K562 (cell line): ENCODE results near the gene USP49. TPM values are rescaled to one million over a fixed set of nuclear protein-coding genes. Genes with fewer than 3 reads are reported as not detected.

ENCODE experiments used
- CBX2 ChIP-seq: fragments of 200-600 bp; sonication (generic); IDR thresholded peaks from one replicate; pipeline ENCODE4 v1.6.1; 2012; ENCODE audit warnings: mild to moderate bottlenecking, low read length, inconsistent platforms; ENCODE audit not compliant: insufficient read depth, poor library complexity, severe bottlenecking
- ETV6 ChIP-seq, 3 experiments: fragments of 150-350 bp in 1 of 3; sonication (generic) in 1 of 3; formaldehyde crosslinking in 1 of 3; IDR thresholded peaks; 2 replicates each; pipeline versions ENCODE4 v1.6.1 to v1.8.0; 2014 to 2022; ENCODE audit warnings: borderline replicate concordance in 2 of 3, low read depth in 2 of 3, antibody characterized with exemption in 1 of 3, low read length in 1 of 3, mild to moderate bottlenecking in 1 of 3, missing genetic modification reagents in 1 of 3
- GABPB1 ChIP-seq: sonication (generic); formaldehyde crosslinking; IDR thresholded peaks from 2 replicates; pipeline ENCODE4 v1.8.0; 2022; ENCODE audit warnings: mild to moderate bottlenecking, missing genetic modification reagents
- GATAD2B ChIP-seq: fragments of 450-650 bp; IDR thresholded peaks from 2 replicates; pipeline ENCODE4 v1.6.1; 2017; ENCODE audit warnings: mild to moderate bottlenecking, borderline replicate concordance
- SRSF9 ChIP-seq: fragments of 200-400 bp; formaldehyde crosslinking; IDR thresholded peaks from 2 replicates; pipeline ENCODE4 v1.6.1; 2017; ENCODE audit warnings: low read depth, low read length, borderline replicate concordance
- STAT5B ChIP-seq: fragments of 250-450 bp; sonication (Bioruptor Pico); IDR thresholded peaks from 2 replicates; pipeline ENCODE4 v1.8.0; 2021; ENCODE audit warnings: mild to moderate bottlenecking, inconsistent platforms
- TEAD4 ChIP-seq, 2 experiments: sonication (generic) in 1 of 2; formaldehyde crosslinking in 1 of 2; IDR thresholded peaks; 2 replicates each; pipeline versions ENCODE4 v1.6.1 to v1.8.0; 2012 to 2022; ENCODE audit warnings: borderline replicate concordance in 1 of 2, inconsistent platforms in 1 of 2, low read length in 1 of 2, mild to moderate bottlenecking in 1 of 2, missing genetic modification reagents in 1 of 2
- polyA plus RNA-seq, 8 experiments: library from polyadenylated mRNA; depleted of rRNA in 4 of 8; stranded (reverse) in 5 of 8; unstranded in 3 of 8; fragments of >200 nt; fragmentation: Nextera tagmentation in 2 of 8; fragmentation: Illumina TruSeq in 1 of 8; extraction: Ambion mirVana in 2 of 8; extraction: Trizol in 1 of 8; gene quantifications; 2 replicates each; pipeline versions ENCODE4 v1.2.1 to v1.2.3, GENCODE V29; 2011 to 2014; ENCODE audit warnings: inconsistent platforms in 1 of 8, missing spikeins in 1 of 8
- total RNA-seq, 7 experiments: library from RNA; depleted of rRNA in 6 of 7; stranded (reverse); fragments of >200 nt in 6 of 7; fragmentation: Illumina TruSeq in 2 of 7; extraction: Trizol in 2 of 7; gene quantifications; 2 replicates each; pipeline versions ENCODE4 v1.2.1 to v1.2.3, GENCODE V29; 2011 to 2021; ENCODE audit warnings: low replicate concordance in 1 of 7
- TF ChIP-seq, protein P1 (sequence below): fragments of 450-650 bp; IDR thresholded peaks from 2 replicates; pipeline ENCODE4 v1.6.1; 2016; ENCODE audit warnings: low read depth
- TF ChIP-seq, protein P2 (sequence below): IDR thresholded peaks from 2 replicates; pipeline ENCODE4 v1.6.1; 2012; ENCODE audit warnings: low read depth, low read length, improper control_type of control experiment, borderline replicate concordance
- TF ChIP-seq, protein P3 (sequence below): fragments of 250-450 bp; sonication (Bioruptor Pico); IDR thresholded peaks from 2 replicates; pipeline ENCODE4 v1.5.0; 2020; ENCODE audit warnings: mild to moderate bottlenecking, borderline replicate concordance

Gene USP49
- total and polyA plus RNA-seq, 9 of the 15 experiments (the other 6 are each of a cell fraction or from before 2014, with no cell fraction given): 1.0 to 9.9 (median 6.5) TPM

DNA sequence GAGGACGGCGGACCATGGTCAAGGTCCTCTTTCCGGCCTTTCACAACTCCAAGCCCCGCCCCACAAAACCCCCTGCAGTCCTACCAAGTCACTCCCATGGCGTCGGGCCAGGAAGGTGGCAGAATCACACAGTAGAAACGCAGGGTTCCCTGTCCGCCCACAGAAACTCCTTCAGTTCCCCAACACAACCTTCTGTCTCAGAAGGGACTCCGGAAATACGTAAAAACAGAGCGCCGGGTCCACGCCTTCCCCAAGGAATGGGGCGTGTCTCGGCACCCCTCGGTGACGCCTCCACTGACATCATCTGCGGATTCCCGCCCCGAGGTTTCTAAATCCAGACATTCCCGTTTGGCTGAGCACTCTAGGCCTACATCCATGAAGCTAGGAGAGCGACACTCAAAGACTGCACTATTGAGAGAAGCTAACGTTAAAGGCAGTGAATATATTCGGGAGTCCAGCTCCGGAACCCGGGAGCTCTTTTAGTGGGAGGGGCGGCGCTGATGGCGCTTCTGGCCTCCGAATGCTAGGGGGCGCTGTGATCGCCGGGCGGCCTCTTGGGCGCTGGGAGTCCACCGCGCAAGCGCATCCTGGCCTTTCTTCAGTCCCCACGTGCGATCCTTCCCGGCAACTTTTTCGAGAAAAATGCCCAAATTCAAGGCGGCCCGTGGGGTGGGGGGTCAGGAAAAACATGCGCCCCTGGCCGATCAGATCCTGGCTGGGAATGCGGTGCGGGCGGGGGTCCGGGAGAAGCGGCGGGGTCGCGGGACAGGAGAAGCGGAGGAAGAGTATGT is 25.9 kb upstream of the USP49 start, which contains the start of the genes BYSL and MED20 (continued):
- TF ChIP-seq STAT5B (CRISPR knock-in tag) (no peak), GABPB1 (CRISPR knock-in tag) (peak; percentile 99), ETV6 (IDR thresholded peaks at IDR 0.05; ENCODE audit: borderline replicate concordance in 1 of 2, low read depth in 2 of 2, low read length in 1 of 2) (no peak), ETV6 (CRISPR knock-in tag; IDR thresholded peaks at IDR 0.05; ENCODE audit: borderline replicate concordance) (no peak), SRSF9 (no peak), CBX2 (no peak), GATAD2B (no peak), TEAD4 (IDR thresholded peaks at IDR 0.05; ENCODE audit: low read length) (peak; percentile 42), TEAD4 (CRISPR knock-in tag; IDR thresholded peaks at IDR 0.05; ENCODE audit: borderline replicate concordance) (no peak; the same call in 1 of the 2 replicates)
- TF ChIP-seq, protein P1, sequence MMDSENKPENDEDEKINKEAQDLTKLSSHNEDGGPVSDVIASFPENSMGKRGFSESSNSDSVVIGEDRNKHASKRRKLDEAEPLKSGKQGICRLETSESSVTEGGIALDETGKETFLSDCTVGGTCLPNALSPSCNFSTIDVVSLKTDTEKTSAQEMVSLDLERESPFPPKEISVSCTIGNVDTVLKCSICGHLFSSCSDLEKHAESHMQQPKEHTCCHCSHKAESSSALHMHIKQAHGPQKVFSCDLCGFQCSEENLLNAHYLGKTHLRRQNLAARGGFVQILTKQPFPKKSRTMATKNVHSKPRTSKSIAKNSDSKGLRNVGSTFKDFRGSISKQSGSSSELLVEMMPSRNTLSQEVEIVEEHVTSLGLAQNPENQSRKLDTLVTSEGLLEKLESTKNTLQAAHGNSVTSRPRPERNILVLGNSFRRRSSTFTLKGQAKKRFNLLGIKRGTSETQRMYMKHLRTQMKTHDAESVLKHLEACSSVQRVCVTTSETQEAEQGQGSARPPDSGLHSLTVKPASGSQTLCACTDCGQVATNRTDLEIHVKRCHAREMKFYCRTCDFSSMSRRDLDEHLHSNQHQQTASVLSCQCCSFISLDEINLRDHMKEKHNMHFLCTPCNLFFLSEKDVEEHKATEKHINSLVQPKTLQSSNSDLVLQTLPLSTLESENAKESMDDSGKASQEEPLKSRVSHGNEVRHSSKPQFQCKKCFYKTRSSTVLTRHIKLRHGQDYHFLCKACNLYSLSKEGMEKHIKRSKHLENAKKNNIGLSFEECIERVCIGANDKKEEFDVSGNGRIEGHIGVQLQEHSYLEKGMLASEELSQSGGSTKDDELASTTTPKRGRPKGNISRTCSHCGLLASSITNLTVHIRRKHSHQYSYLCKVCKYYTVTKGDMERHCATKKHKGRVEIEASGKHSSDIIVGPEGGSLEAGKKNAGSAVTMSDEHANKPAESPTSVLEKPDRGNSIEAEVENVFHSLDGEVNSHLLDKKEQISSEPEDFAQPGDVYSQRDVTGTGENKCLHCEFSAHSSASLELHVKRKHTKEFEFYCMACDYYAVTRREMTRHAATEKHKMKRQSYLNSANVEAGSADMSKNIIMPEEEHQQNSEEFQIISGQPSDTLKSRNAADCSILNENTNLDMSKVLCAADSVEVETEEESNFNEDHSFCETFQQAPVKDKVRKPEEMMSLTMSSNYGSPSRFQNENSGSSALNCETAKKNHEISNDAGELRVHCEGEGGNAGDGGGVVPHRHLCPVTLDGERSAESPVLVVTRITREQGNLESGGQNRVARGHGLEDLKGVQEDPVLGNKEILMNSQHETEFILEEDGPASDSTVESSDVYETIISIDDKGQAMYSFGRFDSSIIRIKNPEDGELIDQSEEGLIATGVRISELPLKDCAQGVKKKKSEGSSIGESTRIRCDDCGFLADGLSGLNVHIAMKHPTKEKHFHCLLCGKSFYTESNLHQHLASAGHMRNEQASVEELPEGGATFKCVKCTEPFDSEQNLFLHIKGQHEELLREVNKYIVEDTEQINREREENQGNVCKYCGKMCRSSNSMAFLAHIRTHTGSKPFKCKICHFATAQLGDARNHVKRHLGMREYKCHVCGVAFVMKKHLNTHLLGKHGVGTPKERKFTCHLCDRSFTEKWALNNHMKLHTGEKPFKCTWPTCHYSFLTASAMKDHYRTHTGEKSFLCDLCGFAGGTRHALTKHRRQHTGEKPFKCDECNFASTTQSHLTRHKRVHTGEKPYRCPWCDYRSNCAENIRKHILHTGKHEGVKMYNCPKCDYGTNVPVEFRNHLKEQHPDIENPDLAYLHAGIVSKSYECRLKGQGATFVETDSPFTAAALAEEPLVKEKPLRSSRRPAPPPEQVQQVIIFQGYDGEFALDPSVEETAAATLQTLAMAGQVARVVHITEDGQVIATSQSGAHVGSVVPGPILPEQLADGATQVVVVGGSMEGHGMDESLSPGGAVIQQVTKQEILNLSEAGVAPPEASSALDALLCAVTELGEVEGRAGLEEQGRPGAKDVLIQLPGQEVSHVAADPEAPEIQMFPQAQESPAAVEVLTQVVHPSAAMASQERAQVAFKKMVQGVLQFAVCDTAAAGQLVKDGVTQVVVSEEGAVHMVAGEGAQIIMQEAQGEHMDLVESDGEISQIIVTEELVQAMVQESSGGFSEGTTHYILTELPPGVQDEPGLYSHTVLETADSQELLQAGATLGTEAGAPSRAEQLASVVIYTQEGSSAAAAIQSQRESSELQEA: no peak
- TF ChIP-seq, protein P2, sequence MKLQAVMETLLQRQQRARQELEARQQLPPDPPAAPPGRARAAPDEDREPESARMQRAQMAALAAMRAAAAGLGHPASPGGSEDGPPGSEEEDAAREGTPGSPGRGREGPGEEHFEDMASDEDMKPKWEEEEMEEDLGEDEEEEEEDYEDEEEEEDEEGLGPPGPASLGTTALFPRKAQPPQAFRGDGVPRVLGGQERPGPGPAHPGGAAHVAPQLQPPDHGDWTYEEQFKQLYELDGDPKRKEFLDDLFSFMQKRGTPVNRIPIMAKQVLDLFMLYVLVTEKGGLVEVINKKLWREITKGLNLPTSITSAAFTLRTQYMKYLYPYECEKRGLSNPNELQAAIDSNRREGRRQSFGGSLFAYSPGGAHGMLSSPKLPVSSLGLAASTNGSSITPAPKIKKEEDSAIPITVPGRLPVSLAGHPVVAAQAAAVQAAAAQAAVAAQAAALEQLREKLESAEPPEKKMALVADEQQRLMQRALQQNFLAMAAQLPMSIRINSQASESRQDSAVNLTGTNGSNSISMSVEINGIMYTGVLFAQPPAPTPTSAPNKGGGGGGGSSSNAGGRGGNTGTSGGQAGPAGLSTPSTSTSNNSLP: no peak
- TF ChIP-seq, protein P3, sequence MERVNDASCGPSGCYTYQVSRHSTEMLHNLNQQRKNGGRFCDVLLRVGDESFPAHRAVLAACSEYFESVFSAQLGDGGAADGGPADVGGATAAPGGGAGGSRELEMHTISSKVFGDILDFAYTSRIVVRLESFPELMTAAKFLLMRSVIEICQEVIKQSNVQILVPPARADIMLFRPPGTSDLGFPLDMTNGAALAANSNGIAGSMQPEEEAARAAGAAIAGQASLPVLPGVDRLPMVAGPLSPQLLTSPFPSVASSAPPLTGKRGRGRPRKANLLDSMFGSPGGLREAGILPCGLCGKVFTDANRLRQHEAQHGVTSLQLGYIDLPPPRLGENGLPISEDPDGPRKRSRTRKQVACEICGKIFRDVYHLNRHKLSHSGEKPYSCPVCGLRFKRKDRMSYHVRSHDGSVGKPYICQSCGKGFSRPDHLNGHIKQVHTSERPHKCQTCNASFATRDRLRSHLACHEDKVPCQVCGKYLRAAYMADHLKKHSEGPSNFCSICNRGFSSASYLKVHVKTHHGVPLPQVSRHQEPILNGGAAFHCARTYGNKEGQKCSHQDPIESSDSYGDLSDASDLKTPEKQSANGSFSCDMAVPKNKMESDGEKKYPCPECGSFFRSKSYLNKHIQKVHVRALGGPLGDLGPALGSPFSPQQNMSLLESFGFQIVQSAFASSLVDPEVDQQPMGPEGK (CRISPR knock-in tag): no peak
